HG02885 (cell line): Measurements from ENCODE around the gene FXYD1.

Source experiments
- ATAC-seq: cut with Tn5 transposase; IDR thresholded peaks from one replicate; pipeline ENCODE4 v1.9.1; 2021; ENCODE audit warnings: mild to moderate bottlenecking; ENCODE audit not compliant: unreplicated experiment, poor library complexity

FXYD1 gene

GRCh38 chr19:35106898-35107541 lies 31.6 kb upstream of the FXYD1 start:
- ATAC-seq = no peak

- no peak for ATAC-seq
These were observed 31.1 kb upstream of the FXYD1 start for GRCh38 chr19:35107545-35107944.

GRCh38 chr19:35108730-35109129 lies 29.9 kb upstream of the FXYD1 start:
- no peak for ATAC-seq

DNA sequence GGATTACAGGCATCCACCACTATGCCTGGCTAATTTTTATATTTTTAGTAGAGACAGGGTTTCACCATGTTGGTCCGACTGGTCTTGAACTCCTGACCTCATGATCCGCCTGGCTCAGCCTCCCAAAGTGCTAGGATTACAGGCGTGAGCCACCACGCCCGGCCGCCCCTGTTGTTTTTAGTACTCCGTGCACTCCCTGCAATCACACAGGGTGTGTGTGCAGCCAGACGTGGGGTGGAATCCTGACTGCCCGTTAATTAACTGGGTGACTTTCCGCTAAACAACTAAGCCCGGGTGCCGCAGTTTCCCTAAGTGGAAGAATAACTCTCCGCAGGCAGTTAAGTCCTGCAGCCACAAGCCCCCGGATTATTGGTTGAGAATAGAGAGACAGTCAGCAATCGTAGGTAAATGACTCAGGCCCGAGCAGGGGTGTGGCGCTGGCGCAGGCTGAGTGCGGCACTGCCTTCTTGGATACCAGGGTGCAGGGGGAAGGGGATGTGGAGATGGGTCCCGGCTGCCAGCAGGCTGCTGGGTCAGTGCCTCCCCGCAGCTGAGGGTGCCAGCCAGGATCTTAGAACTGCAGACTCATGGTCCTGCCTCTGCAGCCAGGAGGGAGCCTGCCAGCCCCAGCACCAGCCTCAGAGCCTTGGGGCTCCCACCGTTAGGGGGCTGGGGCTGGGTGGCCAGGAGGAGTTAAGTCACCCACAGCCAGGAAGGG lies 29.1 kb upstream of the FXYD1 start:
- ATAC-seq = no peak

DNA sequence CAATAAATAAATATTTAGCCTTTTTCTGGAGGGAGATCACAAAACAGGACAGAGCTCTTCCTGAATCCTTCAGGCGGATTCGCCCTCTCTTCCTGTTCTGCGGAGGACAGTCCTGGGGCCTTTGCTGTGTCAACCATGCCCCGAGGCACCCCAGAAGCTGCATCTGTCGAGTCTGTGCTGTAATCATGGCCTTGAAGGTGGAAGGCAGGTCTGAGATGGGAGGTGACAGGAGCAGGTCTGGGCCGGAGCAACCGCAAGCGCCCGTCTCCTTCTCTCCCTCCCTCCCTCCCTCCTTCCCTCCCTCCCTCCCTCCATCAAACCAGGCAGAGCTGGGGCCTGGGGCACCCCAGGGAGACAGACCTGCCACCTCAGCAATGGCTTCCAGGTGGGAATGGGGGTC lies 27.6 kb upstream of the FXYD1 start:
- ATAC-seq = no peak

GRCh38 chr19:35112995-35113688 lies 25.5 kb upstream of the FXYD1 start:
- ATAC-seq = no peak

DNA sequence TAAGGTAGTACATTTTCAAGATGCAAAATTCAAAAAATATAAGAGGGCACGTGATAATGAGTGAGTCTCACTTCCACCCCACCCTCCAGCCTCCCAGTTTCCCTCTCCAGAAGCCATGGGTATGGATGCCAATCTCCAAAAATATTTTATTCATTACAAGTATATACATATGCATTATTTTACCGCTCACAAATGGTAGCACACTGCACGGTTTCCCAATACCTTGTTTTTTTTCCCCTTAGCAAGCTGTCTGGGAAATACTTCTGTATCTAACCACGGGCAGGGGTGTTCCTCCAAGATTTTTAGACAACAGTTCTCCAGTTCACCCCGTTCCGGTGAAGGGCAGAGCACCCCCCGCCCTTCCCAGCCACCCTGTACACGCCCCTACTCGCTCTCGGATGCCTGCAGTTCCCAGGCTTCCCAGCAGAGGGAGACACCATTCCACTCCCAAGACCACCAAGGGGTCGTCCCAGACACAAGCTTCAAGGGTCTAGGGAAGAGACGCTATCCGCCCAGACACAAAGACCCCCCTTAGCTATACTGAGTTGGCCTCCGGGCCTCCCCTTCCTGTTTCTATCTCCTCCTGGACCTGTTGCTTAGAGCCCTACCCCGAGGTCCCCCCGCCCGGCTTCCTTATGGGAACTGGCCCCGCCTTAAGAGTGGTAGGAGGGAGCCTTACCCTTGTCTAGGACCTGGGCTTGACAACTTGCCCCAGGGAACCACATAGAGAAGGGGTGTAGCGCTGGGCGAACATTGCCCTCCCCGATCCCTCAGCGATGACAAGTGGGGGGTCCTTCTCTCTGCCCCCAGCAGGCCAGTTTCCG lies 24.1 kb upstream of the FXYD1 start:
- no peak for ATAC-seq

GRCh38 chr19:35115177-35115951 lies 23.3 kb upstream of the FXYD1 start, which contains the start of gene FXYD3:
FXYD3 (plus strand) TSS chr19:35115823; CDS start chr19:35119377, 3,554 bp downstream.
- no peak for ATAC-seq

DNA sequence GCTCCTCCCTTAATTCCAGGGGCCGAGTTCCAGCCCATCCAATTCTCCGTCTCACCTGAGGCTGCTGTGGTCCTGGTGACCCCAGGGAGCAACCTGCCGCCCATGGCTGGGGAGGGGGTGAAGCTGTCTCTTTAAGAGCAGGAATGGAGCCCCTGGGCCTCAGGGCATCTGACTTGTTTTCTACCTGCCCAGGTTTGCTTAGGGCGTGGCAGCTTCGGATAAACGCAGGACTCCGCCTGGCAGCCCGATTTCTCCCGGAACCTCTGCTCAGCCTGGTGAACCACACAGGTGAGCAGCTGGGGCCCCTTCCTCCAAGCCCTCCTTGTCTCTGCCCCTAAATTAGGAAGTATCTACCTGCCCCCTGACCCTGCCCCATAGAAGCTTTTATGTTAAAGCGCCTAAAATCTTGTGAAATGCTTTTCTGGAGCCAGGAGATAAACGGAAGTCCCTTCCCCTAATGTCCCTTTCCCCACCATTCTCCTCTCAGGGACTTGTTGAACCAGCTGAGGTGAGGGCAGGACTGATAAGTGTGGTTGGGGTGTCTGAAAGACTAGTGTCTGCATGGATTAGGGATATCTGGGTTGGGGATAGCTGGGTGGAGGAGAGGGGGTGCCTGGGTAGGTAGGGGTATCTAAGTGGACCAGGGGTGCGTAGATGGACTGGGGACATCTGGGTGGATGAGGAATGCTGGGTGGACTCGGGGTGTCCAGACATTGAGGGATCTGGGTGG lies 22.4 kb upstream of the FXYD1 start:
- no peak for ATAC-seq

DNA sequence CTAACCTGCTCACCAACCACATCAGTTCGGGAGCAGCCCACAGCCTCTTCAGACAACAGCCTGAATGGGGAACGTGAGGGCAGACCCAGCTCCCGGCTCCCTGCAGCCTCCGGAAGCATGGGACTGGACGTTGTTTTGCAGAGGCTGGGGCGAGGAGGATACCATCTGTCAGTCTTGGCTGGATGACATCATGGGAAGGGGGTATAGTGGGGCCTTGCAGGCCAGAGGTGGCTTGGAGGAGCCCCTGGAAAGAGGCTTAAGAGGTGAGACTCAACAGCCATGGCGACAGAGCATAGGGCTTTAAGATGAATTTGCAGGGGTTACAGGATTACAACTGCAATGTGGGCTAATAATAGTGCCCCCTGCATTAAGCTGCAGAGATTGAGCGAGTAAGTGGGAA lies 21.5 kb upstream of the FXYD1 start:
- no peak for ATAC-seq

DNA sequence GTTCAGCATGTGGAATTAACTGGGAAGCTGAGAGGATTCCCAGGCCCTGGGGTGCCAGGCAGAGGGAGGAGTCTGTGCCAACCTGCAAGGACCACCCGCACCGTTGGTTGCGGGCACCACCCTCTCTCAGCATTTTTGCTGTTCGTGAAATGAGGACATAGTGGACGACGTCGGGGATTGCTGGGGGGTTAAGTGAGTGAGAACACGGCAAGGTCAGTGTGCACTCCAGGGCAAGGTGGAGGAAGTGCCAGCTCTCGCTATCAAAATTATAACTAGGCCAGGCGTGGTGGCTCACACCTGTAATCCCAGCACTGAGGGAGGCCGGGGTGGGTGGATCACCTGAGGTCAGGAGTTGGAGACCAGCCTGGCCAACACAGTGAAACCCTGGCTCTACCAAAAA lies 20.8 kb upstream of the FXYD1 start:
- no peak for ATAC-seq

GRCh38 chr19:35118268-35119020 lies 20.2 kb upstream of the FXYD1 start:
- no peak for ATAC-seq

- ATAC-seq = no peak
These were observed 19.5 kb upstream of the FXYD1 start for GRCh38 chr19:35119091-35119490.

DNA sequence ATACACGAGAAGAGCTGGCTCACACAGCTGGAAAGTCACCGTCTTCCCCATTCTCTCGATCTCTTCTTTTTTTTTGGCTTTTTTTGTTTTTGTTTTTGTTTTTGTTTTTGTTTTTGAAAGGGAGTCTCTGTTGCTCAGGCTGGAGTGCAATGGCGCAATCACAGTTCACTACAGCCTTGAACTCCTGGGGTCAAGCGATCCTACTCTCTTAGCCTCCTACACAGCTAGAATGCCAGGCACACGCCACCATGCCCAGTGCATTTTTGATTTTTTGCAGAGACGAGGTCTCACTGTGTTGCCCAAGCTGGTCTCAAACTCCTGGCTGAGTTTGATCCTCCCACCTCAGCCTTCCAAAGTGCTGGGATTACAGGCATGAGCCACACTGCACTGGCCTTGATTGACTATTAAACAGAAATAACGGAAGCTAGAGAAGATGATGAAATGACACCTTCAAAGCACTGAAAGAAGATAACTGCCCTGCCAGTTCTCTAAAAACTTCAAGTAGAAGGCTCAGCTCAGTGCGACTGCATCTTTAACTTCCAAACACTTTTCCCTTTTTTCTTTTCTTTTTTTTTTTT lies 19.0 kb upstream of the FXYD1 start:
- no peak for ATAC-seq

- ATAC-seq = no peak
These were observed 18.1 kb upstream of the FXYD1 start for GRCh38 chr19:35120492-35120891.

DNA sequence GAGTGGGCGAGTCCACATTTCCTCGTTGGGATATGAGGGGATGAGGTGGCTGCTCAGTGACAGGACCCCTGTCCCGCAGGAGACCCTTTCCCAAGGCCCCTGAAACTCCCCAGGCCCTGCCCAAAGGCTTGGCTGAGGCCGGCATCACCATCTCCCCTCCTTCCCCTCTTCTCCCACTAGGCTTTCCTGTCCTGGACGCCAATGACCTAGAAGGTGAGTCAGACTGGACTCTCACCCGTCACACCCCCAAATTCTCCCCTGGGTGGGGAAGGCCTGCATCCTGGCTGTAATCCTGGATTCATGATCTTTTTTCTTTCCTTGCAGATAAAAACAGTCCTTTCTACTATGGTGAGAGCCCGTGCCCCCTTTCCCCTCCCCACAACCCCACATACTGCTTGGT lies 17.7 kb upstream of the FXYD1 start:
- no peak for ATAC-seq

DNA sequence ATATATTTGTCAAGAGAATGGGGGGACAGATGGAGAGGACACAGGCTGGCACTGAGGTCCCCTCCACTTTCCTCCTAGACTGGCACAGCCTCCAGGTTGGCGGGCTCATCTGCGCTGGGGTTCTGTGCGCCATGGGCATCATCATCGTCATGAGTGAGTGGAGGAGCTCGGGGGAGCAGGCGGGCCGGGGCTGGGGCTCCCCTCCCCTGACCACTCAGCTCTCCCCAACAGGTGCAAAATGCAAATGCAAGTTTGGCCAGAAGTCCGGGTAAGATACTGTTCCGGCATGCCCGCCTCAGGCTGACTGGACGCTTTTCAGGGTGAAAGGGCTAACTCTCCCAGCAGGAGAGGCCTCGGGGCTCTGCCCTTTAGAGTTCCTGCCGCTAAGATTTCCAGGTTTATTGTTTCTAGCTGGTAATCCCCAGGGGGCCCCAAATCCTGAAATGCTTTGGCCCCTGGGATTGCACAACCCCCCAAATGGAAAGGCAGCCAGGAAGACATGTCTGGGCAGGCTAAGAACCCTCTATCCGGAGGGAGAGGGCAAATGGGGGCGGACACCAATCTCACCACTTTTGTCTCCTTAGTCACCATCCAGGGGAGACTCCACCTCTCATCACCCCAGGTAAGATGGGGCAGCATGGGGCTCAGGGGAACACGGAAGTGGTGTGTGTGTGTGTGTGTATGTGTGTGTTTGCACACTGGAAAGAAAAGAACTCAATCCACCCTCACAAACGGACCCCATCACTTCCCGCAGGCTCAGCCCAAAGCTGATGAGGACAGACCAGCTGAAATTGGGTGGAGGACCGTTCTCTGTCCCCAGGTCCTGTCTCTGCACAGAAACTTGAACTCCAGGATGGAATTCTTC lies 15.7 kb upstream of the FXYD1 start:
- ATAC-seq = no peak
